Measurements from ENCODE around the gene DNAAF5. TPM values are rescaled to one million over a fixed set of nuclear protein-coding genes. Genes with fewer than 3 reads are reported as not detected.
"Not testable (repeated sequence)": the region's sequence is repeated elsewhere in the genome, so short reads cannot be mapped to it uniquely, and the experiment has no call there.

DNAAF5 gene
- total and polyA plus RNA-seq, 4 experiments from 2014 or later = 1.7 to 19.4 (median 10.3) TPM

- H3K4me1 Mint-ChIP-seq; H3K27me3 ChIP-seq (ENCODE audit: insufficient read depth, low read length); H3K36me3 Mint-ChIP-seq; H3K4me3 Mint-ChIP-seq; H3K4me3 ChIP-seq (ENCODE audit: low read length in 2 of 2); H3K36me3 ChIP-seq (ENCODE audit: insufficient read depth, low read length); POLR2A ChIA-PET (ENCODE audit: partially characterized antibody); H3K27ac ChIP-seq (ENCODE audit: low read depth, low read length); H3K27me3 Mint-ChIP-seq; DNase-seq; H3K27ac Mint-ChIP-seq; H3K4me1 ChIP-seq (ENCODE audit: insufficient read depth, low read length); CTCF ChIA-PET (ENCODE audit: partially characterized antibody); intact Hi-C loops (cut with micrococcal nuclease); H3K9me3 ChIP-seq (ENCODE audit: control insufficient read depth in 1 of 2, low read length in 2 of 2); H3K9me3 Mint-ChIP-seq: not testable (repeated sequence)
These were observed 77.3 kb downstream of the DNAAF5 start for GRCh38 chr7:803796-804195.

GRCh38 chr7:805261-805660 is 78.8 kb downstream of the DNAAF5 start:
- no peak overlapping the region for H3K4me3 ChIP-seq (ENCODE audit: low read length in 2 of 2)
- H3K36me3 ChIP-seq (ENCODE audit: insufficient read depth, low read length) = no peaks in the 10 kb centered on the region
- H3K4me1 Mint-ChIP-seq = no peaks in the 10 kb centered on the region
- H3K36me3 Mint-ChIP-seq = no peaks in the 10 kb centered on the region
- POLR2A ChIA-PET (ENCODE audit: partially characterized antibody) = no interaction called here
- peaks cover 0 to 2% (median 0%) of the 10 kb centered on the region in 8 donors for H3K9me3 Mint-ChIP-seq
- no peaks in the 10 kb centered on the region for H3K27me3 Mint-ChIP-seq
- no peaks in the 10 kb centered on the region for H3K27me3 ChIP-seq (ENCODE audit: insufficient read depth, low read length)
- no peak for DNase-seq
- no peak overlapping the region for H3K4me3 Mint-ChIP-seq
- CTCF ChIA-PET (ENCODE audit: partially characterized antibody) = no interaction called here
- H3K9me3 ChIP-seq (ENCODE audit: control insufficient read depth in 1 of 2, low read length in 2 of 2) = no peaks in the 10 kb centered on the region
- H3K4me1 ChIP-seq (ENCODE audit: insufficient read depth, low read length) = no peaks in the 10 kb centered on the region
- intact Hi-C loops (cut with micrococcal nuclease) = no loop called here
- no peak overlapping the region for H3K27ac Mint-ChIP-seq
- no peak overlapping the region for H3K27ac ChIP-seq (ENCODE audit: low read depth, low read length)

GRCh38 chr7:815284-816216 is 89.1 kb downstream of the DNAAF5 start:
- Histone ChIP-seq H3K27ac (ENCODE audit: low read depth, low read length) (peak overlapping the region; percentile 16), H3K4me1 (ENCODE audit: insufficient read depth, low read length) (peaks cover 55% of the 10 kb centered on the region), H3K9me3 (ENCODE audit: control insufficient read depth in 1 of 2, low read length in 2 of 2) (no peaks in the 10 kb centered on the region), H3K36me3 (ENCODE audit: insufficient read depth, low read length) (no peaks in the 10 kb centered on the region), H3K27me3 (ENCODE audit: insufficient read depth, low read length) (no peaks in the 10 kb centered on the region), H3K4me3 (ENCODE audit: low read length in 2 of 2) (peak overlapping the region; percentile 17 to 56)
- Mint-ChIP-seq H3K9me3 (peaks cover 0 to 4% (median 0%) of the 10 kb centered on the region in 8 donors), H3K4me1 (peaks cover 42 to 68% (median 56%) of the 10 kb centered on the region in 4 donors), H3K36me3 (peaks cover 2 to 12% of the 10 kb centered on the region in 2 donors), H3K4me3 (peak overlapping the region; percentile 84 to 91 (median 87)), H3K27ac (peak overlapping the region; percentile 85 to 93 (median 89)), H3K27me3 (no peaks in the 10 kb centered on the region)
- peak in 3 of 5 donors; percentile 6 to 54 (median 15) for DNase-seq
- POLR2A ChIA-PET (ENCODE audit: partially characterized antibody) = interaction anchor here (0.8 to 2.9 kb wide), 7 partner anchors 16 to 464 kb away, joined by 3 to 50 read pairs (median 7); partner anchors contain the start of gene SUN1
- CTCF ChIA-PET (ENCODE audit: partially characterized antibody) = interaction anchor here (0.7 kb wide), 1 partner anchor 746 kb away, joined by 3 read pairs; no protein-coding TSS in a partner anchor
- intact Hi-C loops (cut with micrococcal nuclease) = loop anchor here (1.0 kb wide), 2 partner anchors 17 to 61 kb away; partner anchors contain the start of genes GET4 and SUN1

GRCh38 chr7:816300-816750 is 89.8 kb downstream of the DNAAF5 start:
- DNase-seq = peak; percentile 96 to 98 (median 97)
- ChIA-PET CTCF (ENCODE audit: partially characterized antibody) (interaction anchor here (1.5 kb wide), 1 partner anchor 56 kb away, joined by 15 read pairs; no protein-coding TSS in a partner anchor), POLR2A (ENCODE audit: partially characterized antibody) (interaction anchor here (0.8 to 2.9 kb wide), 9 partner anchors 12 to 465 kb away, joined by 3 to 50 read pairs (median 7); partner anchors contain the start of gene SUN1)
- Histone ChIP-seq H3K27me3 (ENCODE audit: insufficient read depth, low read length) (no peaks in the 10 kb centered on the region), H3K4me1 (ENCODE audit: insufficient read depth, low read length) (peaks cover 57% of the 10 kb centered on the region), H3K27ac (ENCODE audit: low read depth, low read length) (peak overlapping the region; percentile 16), H3K4me3 (ENCODE audit: low read length in 2 of 2) (peak overlapping the region in 1 of 2 donors; percentile 56), H3K36me3 (ENCODE audit: insufficient read depth, low read length) (no peaks in the 10 kb centered on the region), H3K9me3 (ENCODE audit: control insufficient read depth in 1 of 2, low read length in 2 of 2) (no peaks in the 10 kb centered on the region)
- H3K36me3 Mint-ChIP-seq = peaks cover 6 to 14% of the 10 kb centered on the region in 2 donors
- H3K4me3 Mint-ChIP-seq = peak overlapping the region; percentile 63 to 89 (median 77)
- intact Hi-C loops (cut with micrococcal nuclease) = loop anchor here (1.0 kb wide), 2 partner anchors 16 to 60 kb away; partner anchors contain the start of genes GET4 and SUN1
- peaks cover 0 to 4% (median 0%) of the 10 kb centered on the region in 8 donors for H3K9me3 Mint-ChIP-seq
- H3K27me3 Mint-ChIP-seq = no peaks in the 10 kb centered on the region
- H3K4me1 Mint-ChIP-seq = peaks cover 46 to 74% (median 60%) of the 10 kb centered on the region in 4 donors
- H3K27ac Mint-ChIP-seq = peak overlapping the region in 1 of 7 donors; percentile 41

GRCh38 chr7:816751-817671 is 90.5 kb downstream of the DNAAF5 start:
- ChIA-PET CTCF (ENCODE audit: partially characterized antibody) (interaction anchor here (1.5 to 3.5 kb wide), 2 partner anchors 16 to 56 kb away, joined by 15 to 18 read pairs; partner anchors contain the start of gene SUN1), POLR2A (ENCODE audit: partially characterized antibody) (interaction anchor here (0.8 to 2.9 kb wide), 12 partner anchors 9 to 696 kb away, joined by 3 to 50 read pairs (median 4); partner anchors contain the start of gene SUN1)
- H3K27ac ChIP-seq (ENCODE audit: low read depth, low read length) = peak overlapping the region; percentile 66
- Mint-ChIP-seq H3K27ac (peak overlapping the region; percentile 85 to 96 (median 94)), H3K27me3 (no peaks in the 10 kb centered on the region), H3K36me3 (peaks cover 6 to 14% of the 10 kb centered on the region in 2 donors), H3K4me1 (peaks cover 48 to 76% (median 63%) of the 10 kb centered on the region in 4 donors), H3K9me3 (peaks cover 0 to 4% (median 0%) of the 10 kb centered on the region in 8 donors), H3K4me3 (peak overlapping the region; percentile 87 to 97 (median 94))
- DNase-seq = peak; percentile 18 to 72 (median 30)
- peaks cover 59% of the 10 kb centered on the region for H3K4me1 ChIP-seq (ENCODE audit: insufficient read depth, low read length)
- no peaks in the 10 kb centered on the region for H3K27me3 ChIP-seq (ENCODE audit: insufficient read depth, low read length)
- no peaks in the 10 kb centered on the region for H3K9me3 ChIP-seq (ENCODE audit: control insufficient read depth in 1 of 2, low read length in 2 of 2)
- peak overlapping the region; percentile 47 to 67 for H3K4me3 ChIP-seq (ENCODE audit: low read length in 2 of 2)
- intact Hi-C loops (cut with micrococcal nuclease) = loop anchor here (1.0 kb wide), 2 partner anchors 15 to 59 kb away; partner anchors contain the start of genes GET4 and SUN1
- no peaks in the 10 kb centered on the region for H3K36me3 ChIP-seq (ENCODE audit: insufficient read depth, low read length)

- Histone ChIP-seq H3K4me1 (ENCODE audit: insufficient read depth, low read length) (peaks cover 48% of the 10 kb centered on the region), H3K36me3 (ENCODE audit: insufficient read depth, low read length) (peaks cover 4% of the 10 kb centered on the region), H3K27ac (ENCODE audit: low read depth, low read length) (no peak overlapping the region), H3K27me3 (ENCODE audit: insufficient read depth, low read length) (no peaks in the 10 kb centered on the region), H3K4me3 (ENCODE audit: low read length in 2 of 2) (peak overlapping the region in 1 of 2 donors; percentile 14), H3K9me3 (ENCODE audit: control insufficient read depth in 1 of 2, low read length in 2 of 2) (no peaks in the 10 kb centered on the region)
- peak in 1 of 5 donors; percentile 27 for DNase-seq
- intact Hi-C loops (cut with micrococcal nuclease) = no loop called here
- peaks cover 13 to 21% of the 10 kb centered on the region in 2 donors for H3K36me3 Mint-ChIP-seq
- no peaks in the 10 kb centered on the region for H3K27me3 Mint-ChIP-seq
- ChIA-PET CTCF (ENCODE audit: partially characterized antibody) (interaction anchor here (1.1 to 3.5 kb wide), 3 partner anchors 14 to 55 kb away, joined by 3 to 18 read pairs (median 15); partner anchors contain the start of gene SUN1), POLR2A (ENCODE audit: partially characterized antibody) (interaction anchor here (0.9 to 2.9 kb wide), 8 partner anchors 8 to 695 kb away, joined by 3 to 50 read pairs (median 6); partner anchors contain the start of gene SUN1)
- peak overlapping the region; percentile 85 to 96 (median 94) for H3K27ac Mint-ChIP-seq
- peaks cover 46 to 76% (median 59%) of the 10 kb centered on the region in 4 donors for H3K4me1 Mint-ChIP-seq
- peaks cover 0 to 5% (median 0%) of the 10 kb centered on the region in 8 donors for H3K9me3 Mint-ChIP-seq
- peak overlapping the region; percentile 87 to 97 (median 94) for H3K4me3 Mint-ChIP-seq
These were observed 91.7 kb downstream of the DNAAF5 start for GRCh38 chr7:818031-818699.
